K562 (cell line): Measurements from ENCODE around the gene STAM2. TPM values are rescaled to one million over a fixed set of nuclear protein-coding genes. Genes with fewer than 3 reads are reported as not detected.
A peak's percentile ranks its signal among the peaks of the same experiment; 100 is the strongest.

Experiments used
- ATAC-seq: fragments of 200-7000 bp; cut with Tn5 transposase; 3 replicates; pipeline ENCODE4 v1.9.1; 2020; ENCODE audit warnings: moderate library complexity
- BruUV-seq: library from RNA; stranded (reverse); fragments of 400-500 nt; replicated peaks from 2 replicates; lab custom pipeline; 2021; lab: Mats Ljungman, UMichigan
- CTCF ChIA-PET: fragments of 300-600 bp; formaldehyde crosslinking; extraction: SDS; loops from one replicate; lab custom pipeline; 2021; ENCODE audit warnings: low intra/inter-chr PET ratio; lab: Yijun Ruan, JAX
- POLR2A ChIA-PET: fragments of 300-600, 350-650 bp; sonication (Branson Sonifier 250); formaldehyde crosslinking; extraction: SDS; loops from one replicate; lab custom pipeline; 2021; ENCODE audit warnings: antibody characterized with exemption, inconsistent platforms; lab: Yijun Ruan, JAX
- DNase-seq, 4 experiments: peaks; one replicate each; pipeline versions ENCODE4 v3.0.0 to v3.0.0-alpha.2; 2011 to 2018; ENCODE audit warnings: low spot score in 3 of 4, mixed read lengths in 3 of 4; ENCODE audit errors: extremely low read depth in 1 of 4
- FAIRE-seq: peaks from 2 replicates; lab custom pipeline; 2011; peaks lifted over from hg19 to GRCh38; lab: Jason Lieb, UNC
- H2AFZ ChIP-seq: 2 replicates; pipeline ENCODE4 v1.6.0; 2011; ENCODE audit warnings: low read depth, low read length, control low read depth, inconsistent platforms
- H3K27ac ChIP-seq: fragments of 200-600 bp; 3 replicates; pipeline ENCODE4 v1.8.0; 2011; ENCODE audit warnings: low read depth, mild to moderate bottlenecking, control low read depth, inconsistent platforms, low read length, moderate library complexity, mixed read lengths; ENCODE audit errors: extremely low read depth
- H3K27me3 ChIP-seq, 2 experiments: fragments of 300-600 bp in 1 of 2; 2 replicates in 1 of 2; 3 replicates in 1 of 2; pipeline versions ENCODE4 v1.6.0 to v1.8.0; 2011; ENCODE audit warnings: inconsistent platforms in 2 of 2, low read length in 2 of 2, mild to moderate bottlenecking in 1 of 2, mixed read lengths in 1 of 2, moderate library complexity in 1 of 2; ENCODE audit not compliant: control insufficient read depth in 2 of 2, insufficient read depth in 2 of 2
- H3K36me3 ChIP-seq: fragments of 300-600 bp; 3 replicates; pipeline ENCODE4 v1.8.0; 2011; ENCODE audit warnings: mild to moderate bottlenecking, low read length, inconsistent platforms; ENCODE audit not compliant: control insufficient read depth, insufficient read depth
- H3K4me1 ChIP-seq, 2 experiments: fragments of 200-600 bp in 1 of 2; replicated peaks in 1 of 2; 2 replicates in 1 of 2; 3 replicates in 1 of 2; pipeline versions ENCODE4 v1.5.1 to v1.8.0; 2011; ENCODE audit warnings: inconsistent platforms in 2 of 2, low read length in 2 of 2, mild to moderate bottlenecking in 1 of 2, mixed read lengths in 1 of 2, moderate library complexity in 1 of 2; ENCODE audit not compliant: control insufficient read depth in 2 of 2, insufficient read depth in 2 of 2
- H3K4me2 ChIP-seq: 2 replicates; pipeline ENCODE4 v1.6.1; 2011; ENCODE audit warnings: low read length, control low read depth, inconsistent platforms, mixed read lengths; ENCODE audit not compliant: insufficient read depth
- H3K4me3 ChIP-seq: fragments of 200-600 bp; sonication (generic), shearing (Covaris generic); 2 replicates; pipeline ENCODE4 v1.5.1; 2016; ENCODE audit warnings: control low read depth, inconsistent platforms
- H3K79me2 ChIP-seq: fragments of 200-600 bp; 3 replicates; pipeline ENCODE4 v1.8.0; 2011; ENCODE audit warnings: low read length, inconsistent platforms; ENCODE audit not compliant: control insufficient read depth, insufficient read depth
- H3K9ac ChIP-seq, 2 experiments: 2 replicates each; pipeline versions ENCODE4 v1.6.0 to v1.6.1; 2011; ENCODE audit warnings: low read depth in 2 of 2, low read length in 2 of 2, control low read depth in 1 of 2, inconsistent platforms in 1 of 2, mild to moderate bottlenecking in 1 of 2, mixed read lengths in 1 of 2; ENCODE audit not compliant: insufficient read depth in 1 of 2
- H3K9me1 ChIP-seq: one replicate; pipeline ENCODE4 v1.6.0; 2011; ENCODE audit warnings: inconsistent platforms, mild to moderate bottlenecking, low read length, moderate library complexity; ENCODE audit not compliant: control insufficient read depth, insufficient read depth
- H3K9me3 ChIP-seq: replicated peaks from 2 replicates; pipeline ENCODE4 v1.5.1; 2011; ENCODE audit warnings: low read depth, low read length, inconsistent platforms; ENCODE audit not compliant: control insufficient read depth, insufficient read depth
- H4K20me1 ChIP-seq: replicated peaks from 2 replicates; pipeline ENCODE4 v1.6.1; 2011; ENCODE audit warnings: low read length, inconsistent platforms, mixed read lengths; ENCODE audit not compliant: control insufficient read depth, insufficient read depth
- HMGN3 ChIP-seq: IDR thresholded peaks from 2 replicates; pipeline ENCODE4 v1.6.1; 2011; ENCODE audit warnings: borderline replicate concordance, low read depth, mild to moderate bottlenecking, mixed read lengths, low read length; ENCODE audit not compliant: insufficient read length; ENCODE audit errors: extremely low read depth
- KLF16 ChIP-seq: IDR thresholded peaks from 2 replicates; pipeline ENCODE4 v1.6.1; 2016; ENCODE audit warnings: antibody characterized with exemption
- NFYB ChIP-seq: IDR thresholded peaks from 2 replicates; pipeline ENCODE4 v1.6.1; 2011; ENCODE audit warnings: mild to moderate bottlenecking, moderate library complexity; ENCODE audit not compliant: insufficient read length; ENCODE audit errors: extremely low read depth
- SIRT6 ChIP-seq: IDR thresholded peaks from one replicate; pipeline ENCODE4 v1.6.1; 2012; ENCODE audit warnings: low read depth, mild to moderate bottlenecking, control low read depth, inconsistent platforms, low read length, moderate library complexity
- SRF ChIP-seq, 2 experiments: fragments of 250-450, 450-650 bp in 1 of 2; sonication (Bioruptor Pico) in 1 of 2; sonication (generic) in 1 of 2; formaldehyde crosslinking; IDR thresholded peaks; 2 replicates each; pipeline versions ENCODE4 v1.5.0 to v1.5.1; 2020 to 2022; ENCODE audit warnings: mild to moderate bottlenecking in 1 of 2, missing genetic modification reagents in 1 of 2
- TRIM28 ChIP-seq: fragments of 450-650 bp; IDR thresholded peaks from 2 replicates; pipeline ENCODE4 v1.6.1; 2017
- ZNF644 ChIP-seq: fragments of 200-800 bp; sonication (Bioruptor generic); IDR thresholded peaks from 2 replicates; pipeline ENCODE4 v1.6.1; 2016; ENCODE audit warnings: low read depth, missing genetic modification characterization, missing compliant biosample characterization
- ZNF780A ChIP-seq: fragments of 250-450 bp; sonication (Bioruptor Pico); IDR thresholded peaks from 2 replicates; pipeline ENCODE4 v1.5.0; 2021; ENCODE audit warnings: mild to moderate bottlenecking
- WGBS: fragments of 100-300 bp; shearing (Covaris generic); methylation state at CpG from one replicate; pipeline ENCODE4 v1.1.6; 2016; ENCODE audit warnings: low coverage, mixed read lengths; ENCODE audit not compliant: insufficient coverage; ENCODE audit errors: missing lambda C conversion rate; 5-methylcytosine and 5-hydroxymethylcytosine counted together
- in situ Hi-C: fragments of 300-500 bp; cut with MboI; formaldehyde crosslinking; loops from 4 replicates; pipeline ENCODE4 v1.15.0; 2018; ENCODE audit warnings: inconsistent platforms, mixed read lengths
- intact Hi-C: fragments of 100-400 bp; cut with micrococcal nuclease; formaldehyde crosslinking; loops from 2 replicates; pipeline ENCODE4 v1.14.2; 2022
- polyA plus RNA-seq, 8 experiments: library from polyadenylated mRNA; depleted of rRNA in 4 of 8; stranded (reverse) in 5 of 8; unstranded in 3 of 8; fragments of >200 nt; fragmentation: Nextera tagmentation in 2 of 8; fragmentation: Illumina TruSeq in 1 of 8; extraction: Ambion mirVana in 2 of 8; extraction: Trizol in 1 of 8; gene quantifications; 2 replicates each; pipeline versions ENCODE4 v1.2.1 to v1.2.3, GENCODE V29; 2011 to 2014; ENCODE audit warnings: inconsistent platforms in 1 of 8, missing spikeins in 1 of 8
- total RNA-seq, 7 experiments: library from RNA; depleted of rRNA in 6 of 7; stranded (reverse); fragments of >200 nt in 6 of 7; fragmentation: Illumina TruSeq in 2 of 7; extraction: Trizol in 2 of 7; gene quantifications; 2 replicates each; pipeline versions ENCODE4 v1.2.1 to v1.2.3, GENCODE V29; 2011 to 2021; ENCODE audit warnings: low replicate concordance in 1 of 7
- TF ChIP-seq, protein P1 (sequence below): fragments of 250-450 bp; sonication (Bioruptor Pico); IDR thresholded peaks from 2 replicates; pipeline ENCODE4 v1.8.0; 2021; ENCODE audit warnings: mild to moderate bottlenecking, moderate library complexity
- TF ChIP-seq, protein P2 (sequence below): sonication (generic); formaldehyde crosslinking; IDR thresholded peaks from 2 replicates; pipeline ENCODE4 v1.8.1; 2023; ENCODE audit warnings: mild to moderate bottlenecking, missing genetic modification reagents
- TF ChIP-seq, protein P3 (sequence below): sonication (generic); formaldehyde crosslinking; IDR thresholded peaks from 2 replicates; pipeline ENCODE4 v1.8.0; 2022; ENCODE audit warnings: mild to moderate bottlenecking, missing genetic modification reagents

The STAM2 gene
- total and polyA plus RNA-seq, 9 of the 15 experiments (the other 6 are each of a cell fraction or from before 2014, with no cell fraction given): 4.5 to 13.9 (median 8.7) TPM

DNA sequence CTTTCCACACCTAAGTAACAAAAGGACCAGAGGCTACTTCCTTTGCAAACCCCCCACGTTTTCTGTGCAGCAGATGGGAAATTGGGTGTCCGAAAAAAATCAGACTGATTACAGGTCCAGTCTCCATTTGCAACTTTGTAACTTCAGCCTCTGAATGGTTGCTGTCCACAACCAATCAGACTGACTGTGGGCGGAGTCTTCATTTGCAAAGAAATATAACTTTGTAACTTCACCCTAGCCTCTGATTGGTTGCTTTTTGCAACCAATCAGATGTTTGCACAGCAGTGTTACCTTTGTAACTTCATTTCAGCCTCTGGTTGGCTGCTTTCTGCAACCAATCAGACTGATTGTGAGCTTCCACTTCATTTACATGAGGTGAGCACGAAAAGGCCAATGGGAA is 48.9 kb downstream of the STAM2 start:
- Histone ChIP-seq H3K9ac (no peak overlapping the region), H3K9me1 (no peaks in the 10 kb centered on the region), H4K20me1 (no peaks in the 10 kb centered on the region)
- intact Hi-C loops: no loop called here
- CTCF ChIA-PET: no interaction called here
- ATAC-seq: peak; percentile 82
- peak in 1 of 4 experiments; percentile 23 for DNase-seq
- BruUV-seq: no TSS peak
- peak; percentile 49 for TF ChIP-seq NFYB
- TF ChIP-seq, protein P1, sequence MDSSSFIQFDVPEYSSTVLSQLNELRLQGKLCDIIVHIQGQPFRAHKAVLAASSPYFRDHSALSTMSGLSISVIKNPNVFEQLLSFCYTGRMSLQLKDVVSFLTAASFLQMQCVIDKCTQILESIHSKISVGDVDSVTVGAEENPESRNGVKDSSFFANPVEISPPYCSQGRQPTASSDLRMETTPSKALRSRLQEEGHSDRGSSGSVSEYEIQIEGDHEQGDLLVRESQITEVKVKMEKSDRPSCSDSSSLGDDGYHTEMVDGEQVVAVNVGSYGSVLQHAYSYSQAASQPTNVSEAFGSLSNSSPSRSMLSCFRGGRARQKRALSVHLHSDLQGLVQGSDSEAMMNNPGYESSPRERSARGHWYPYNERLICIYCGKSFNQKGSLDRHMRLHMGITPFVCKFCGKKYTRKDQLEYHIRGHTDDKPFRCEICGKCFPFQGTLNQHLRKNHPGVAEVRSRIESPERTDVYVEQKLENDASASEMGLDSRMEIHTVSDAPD (CRISPR knock-in tag): no peak
- TF ChIP-seq, all 486 proteins: peak for 1
- H3K4me1 ChIP-seq: no peaks in the 10 kb centered on the region
- no peak overlapping the region for H3K27ac ChIP-seq
- FAIRE-seq: peak; percentile 59
- 70% methylated on average over 4 of the region's 4 CpGs for WGBS
- POLR2A ChIA-PET: no interaction called here
- no peaks in the 10 kb centered on the region for H3K36me3 ChIP-seq
- in situ Hi-C loops: no loop called here
- no peaks in the 10 kb centered on the region for H3K9me3 ChIP-seq
- H3K79me2 ChIP-seq: no peaks in the 10 kb centered on the region
- no peaks in the 10 kb centered on the region for H3K27me3 ChIP-seq
- no peak overlapping the region for H3K4me3 ChIP-seq
- H3K4me2 ChIP-seq: no peak overlapping the region
- H2AFZ ChIP-seq: no peak overlapping the region

DNA sequence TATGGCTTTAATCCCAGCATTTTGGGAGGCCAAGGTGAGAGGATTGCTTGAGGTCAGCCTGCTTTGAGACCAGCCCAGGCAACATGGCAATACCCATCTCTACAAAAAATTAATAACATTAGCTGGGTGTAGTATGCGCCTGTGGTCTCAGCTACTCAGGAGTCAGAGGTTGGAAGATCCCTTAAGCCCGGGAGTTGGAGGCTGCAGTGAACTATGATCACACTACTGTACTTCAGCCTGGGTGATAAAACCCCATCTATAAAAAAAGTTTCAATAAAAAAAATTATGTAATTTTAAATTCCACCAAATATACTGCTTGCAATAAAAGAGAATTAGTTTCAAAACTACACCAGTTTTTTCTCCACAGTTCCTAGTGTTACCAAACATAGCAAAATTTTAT is 53.4 kb downstream of the STAM2 start:
- Histone ChIP-seq H3K27me3 (no peaks in the 10 kb centered on the region), H3K9me3 (no peaks in the 10 kb centered on the region), H3K4me2 (no peak overlapping the region), H4K20me1 (no peaks in the 10 kb centered on the region), H3K9ac (no peak overlapping the region), H3K9me1 (no peaks in the 10 kb centered on the region), H3K4me3 (no peak overlapping the region), H3K79me2 (no peaks in the 10 kb centered on the region), H3K4me1 (no peaks in the 10 kb centered on the region), H2AFZ (no peak overlapping the region), H3K27ac (no peak overlapping the region), H3K36me3 (no peaks in the 10 kb centered on the region; the same call in 2 of the 3 replicates)
- DNase-seq: no peak
- WGBS: 80% methylated on average over 2 of the region's 2 CpGs
- CTCF ChIA-PET: no interaction called here
- no peak for ATAC-seq
- no TSS peak for BruUV-seq
- POLR2A ChIA-PET: interaction anchor here (1.6 kb wide), 1 partner anchor 9 kb away, joined by 4 read pairs; no protein-coding TSS in a partner anchor
- no peak for FAIRE-seq
- intact Hi-C loops: no loop called here
- in situ Hi-C loops: no loop called here
- TF ChIP-seq KLF16 (no peak), SIRT6 (no peak), TRIM28 (no peak), HMGN3 (no peak), ZNF780A (CRISPR knock-in tag) (no peak), SRF (CRISPR knock-in tag; IDR thresholded peaks at IDR 0.05) (no peak), ZNF644 (tag) (no peak)
- TF ChIP-seq, protein P2, sequence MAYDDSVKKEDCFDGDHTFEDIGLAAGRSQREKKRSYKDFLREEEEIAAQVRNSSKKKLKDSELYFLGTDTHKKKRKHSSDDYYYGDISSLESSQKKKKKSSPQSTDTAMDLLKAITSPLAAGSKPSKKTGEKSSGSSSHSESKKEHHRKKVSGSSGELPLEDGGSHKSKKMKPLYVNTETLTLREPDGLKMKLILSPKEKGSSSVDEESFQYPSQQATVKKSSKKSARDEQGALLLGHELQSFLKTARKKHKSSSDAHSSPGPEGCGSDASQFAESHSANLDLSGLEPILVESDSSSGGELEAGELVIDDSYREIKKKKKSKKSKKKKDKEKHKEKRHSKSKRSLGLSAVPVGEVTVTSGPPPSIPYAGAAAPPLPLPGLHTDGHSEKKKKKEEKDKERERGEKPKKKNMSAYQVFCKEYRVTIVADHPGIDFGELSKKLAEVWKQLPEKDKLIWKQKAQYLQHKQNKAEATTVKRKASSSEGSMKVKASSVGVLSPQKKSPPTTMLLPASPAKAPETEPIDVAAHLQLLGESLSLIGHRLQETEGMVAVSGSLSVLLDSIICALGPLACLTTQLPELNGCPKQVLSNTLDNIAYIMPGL: no peak
- TF ChIP-seq, protein P3, sequence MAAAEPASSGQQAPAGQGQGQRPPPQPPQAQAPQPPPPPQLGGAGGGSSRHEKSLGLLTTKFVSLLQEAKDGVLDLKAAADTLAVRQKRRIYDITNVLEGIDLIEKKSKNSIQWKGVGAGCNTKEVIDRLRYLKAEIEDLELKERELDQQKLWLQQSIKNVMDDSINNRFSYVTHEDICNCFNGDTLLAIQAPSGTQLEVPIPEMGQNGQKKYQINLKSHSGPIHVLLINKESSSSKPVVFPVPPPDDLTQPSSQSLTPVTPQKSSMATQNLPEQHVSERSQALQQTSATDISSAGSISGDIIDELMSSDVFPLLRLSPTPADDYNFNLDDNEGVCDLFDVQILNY (CRISPR knock-in tag): no peak
